ENCODE results near the gene PFDN1. TPM values are rescaled to one million over a fixed set of nuclear protein-coding genes. Genes with fewer than 3 reads are reported as not detected.

The PFDN1 gene
- total and polyA plus RNA-seq, 10 of the 15 experiments (the other 5 are each of a cell fraction or from before 2014, with no cell fraction given), result 62.9 to 193 (median 102) TPM

GRCh38 chr5:140318792-140319191, 15.9 kb upstream of the PFDN1 start (continued):
- TF ChIP-seq MLLT1 (IDR thresholded peaks at IDR 0.05) (no peak), NRF1 (conservative IDR thresholded peaks at IDR 0.05; ENCODE audit: low read depth, low read length) (no peak)

- TF ChIP-seq MXI1 (IDR thresholded peaks at IDR 0.05; ENCODE audit: low read depth, low read length) (no peak), MLLT1 (IDR thresholded peaks at IDR 0.05) (no peak), SP1 (IDR thresholded peaks at IDR 0.05; ENCODE audit: low read depth, low read length) (no peak), MEF2A (IDR thresholded peaks at IDR 0.05; ENCODE audit: insufficient read depth, low read depth, low read length) (no peak), HSF1 (IDR thresholded peaks at IDR 0.05; ENCODE audit: low read depth, low read length) (no peak)
- ChIA-PET RAD21 (ENCODE audit: unreplicated experiment) (no interaction called here), CTCF (interaction anchor here (1.0 kb wide), 1 partner anchor 34 kb away, joined by 4 read pairs; no protein-coding TSS in a partner anchor), SMC1A (ENCODE audit: uncharacterized antibody, unreplicated experiment) (interaction anchor here (1.0 kb wide), 2 partner anchors 11 to 91 kb away, joined by 3 to 4 read pairs; no protein-coding TSS in a partner anchor), POLR2A (interaction anchor here (0.5 to 0.8 kb wide), 2 partner anchors 35 to 229 kb away, joined by 3 to 4 read pairs; no protein-coding TSS in a partner anchor)
- H4K20me1 ChIP-seq (ENCODE audit: control insufficient read depth, insufficient read depth), result no peaks in the 10 kb centered on the region
- intact Hi-C loops (cut with micrococcal nuclease; ENCODE audit: unreplicated experiment) (no loop called here), in situ Hi-C loops (cut with MboI) (no loop called here)
- H3K4me3 ChIP-seq, result no peak overlapping the region
- no peaks in the 10 kb centered on the region for H3K9me3 ChIP-seq (replicated peaks; ENCODE audit: control insufficient read depth, insufficient read depth, low read length)
- ATAC-seq (no peak), DNase-seq (ENCODE audit: low read depth, low spot score) (no peak), FAIRE-seq (no peak)
- H3K27me3 ChIP-seq (replicated peaks in 1 of 2; ENCODE audit: control insufficient read depth in 2 of 2, insufficient read depth in 2 of 2, low read length in 1 of 2), result no peaks in the 10 kb centered on the region
- no peaks in the 10 kb centered on the region for H3K36me3 ChIP-seq (ENCODE audit: control insufficient read depth in 2 of 2, insufficient read depth in 2 of 2, low read length in 1 of 2)
- H3K9ac ChIP-seq (ENCODE audit: control insufficient read depth, insufficient read depth, low read length), result no peak overlapping the region
- no peak overlapping the region for H3K4me2 ChIP-seq (ENCODE audit: control insufficient read depth, insufficient read depth)
- 76% methylated on average over 5 of the region's 5 CpGs for WGBS (ENCODE audit: insufficient coverage, insufficient replicate concordance, low lambda C conversion rate, missing lambda C conversion rate)
- H2AFZ ChIP-seq (ENCODE audit: control insufficient read depth, low read depth, low read length), result no peak overlapping the region
- BruUV-seq (replicated peaks), result no TSS peak
- no peaks in the 10 kb centered on the region for H3K79me2 ChIP-seq (ENCODE audit: control insufficient read depth, insufficient read depth, low read length)
- H3K27ac ChIP-seq (ENCODE audit: control insufficient read depth, insufficient read depth), result no peak overlapping the region
- no peaks in the 10 kb centered on the region for H3K4me1 ChIP-seq (ENCODE audit: control insufficient read depth, insufficient read depth, low read length)
Measured at GRCh38 chr5:140317859-140318258, 15.0 kb upstream of the PFDN1 start.
